C4-2B (cell line): Measurements from ENCODE around the gene ADGRV1.

Source experiments
- CTCF ChIP-seq: fragments of 450-650 bp; conservative IDR thresholded peaks from 2 replicates; pipeline ENCODE4 v1.5.1; 2017; ENCODE audit warnings: mild to moderate bottlenecking
- ZFX ChIP-seq: fragments of 450-650 bp; IDR thresholded peaks from 2 replicates; pipeline ENCODE4 v1.6.1; 2017

- TF ChIP-seq CTCF (no peak), ZFX (no peak)
These were observed 472.2 kb downstream of the ADGRV1 start for GRCh38 chr5:91030521-91031401.
